Measurements from ENCODE around the gene NOG. TPM values are rescaled to one million over a fixed set of nuclear protein-coding genes. Genes with fewer than 3 reads are reported as not detected.

NOG gene
- total RNA-seq, 4 donors from 2014 or later = 2.7 to 8.4 (median 3.2) TPM; not detected in 1

DNA sequence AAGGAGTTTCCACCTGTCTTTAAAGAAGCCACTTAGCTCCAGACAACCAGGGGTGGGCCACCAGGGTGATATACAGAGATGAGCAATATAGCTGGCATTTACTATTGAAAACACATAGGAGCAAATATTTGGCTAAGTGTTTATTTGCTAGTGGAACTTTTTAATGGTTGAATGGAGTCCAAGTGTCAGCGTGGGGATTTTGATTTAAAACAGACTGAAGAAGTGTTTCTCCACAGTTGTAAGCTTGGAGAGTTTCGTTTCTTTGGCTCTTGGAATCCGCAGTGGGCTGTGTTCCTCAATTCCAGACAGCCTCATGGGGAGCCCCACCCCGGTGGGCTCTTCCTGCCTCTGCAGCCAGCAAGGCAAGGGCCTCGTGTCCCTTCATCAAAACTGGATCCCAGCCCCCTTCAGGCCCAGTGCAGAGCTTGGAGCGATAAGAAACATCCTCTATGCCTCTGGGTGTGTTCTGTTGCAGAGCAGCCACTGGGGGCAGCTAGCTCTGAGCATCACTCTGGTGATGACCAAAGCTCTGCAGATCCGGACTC, 36.1 kb downstream of the NOG start:
- Histone ChIP-seq H3K9me3 (no peaks in the 10 kb centered on the region), H3K4me1 (no peaks in the 10 kb centered on the region), H3K27me3 (peaks cover 19% of the 10 kb centered on the region), H3K36me3 (no peaks in the 10 kb centered on the region), H3K27ac (no peak overlapping the region), H3K4me3 (no peak overlapping the region)
- no peak for TF ChIP-seq EP300 (IDR thresholded peaks at IDR 0.05)
- TF ChIP-seq, protein P1, sequence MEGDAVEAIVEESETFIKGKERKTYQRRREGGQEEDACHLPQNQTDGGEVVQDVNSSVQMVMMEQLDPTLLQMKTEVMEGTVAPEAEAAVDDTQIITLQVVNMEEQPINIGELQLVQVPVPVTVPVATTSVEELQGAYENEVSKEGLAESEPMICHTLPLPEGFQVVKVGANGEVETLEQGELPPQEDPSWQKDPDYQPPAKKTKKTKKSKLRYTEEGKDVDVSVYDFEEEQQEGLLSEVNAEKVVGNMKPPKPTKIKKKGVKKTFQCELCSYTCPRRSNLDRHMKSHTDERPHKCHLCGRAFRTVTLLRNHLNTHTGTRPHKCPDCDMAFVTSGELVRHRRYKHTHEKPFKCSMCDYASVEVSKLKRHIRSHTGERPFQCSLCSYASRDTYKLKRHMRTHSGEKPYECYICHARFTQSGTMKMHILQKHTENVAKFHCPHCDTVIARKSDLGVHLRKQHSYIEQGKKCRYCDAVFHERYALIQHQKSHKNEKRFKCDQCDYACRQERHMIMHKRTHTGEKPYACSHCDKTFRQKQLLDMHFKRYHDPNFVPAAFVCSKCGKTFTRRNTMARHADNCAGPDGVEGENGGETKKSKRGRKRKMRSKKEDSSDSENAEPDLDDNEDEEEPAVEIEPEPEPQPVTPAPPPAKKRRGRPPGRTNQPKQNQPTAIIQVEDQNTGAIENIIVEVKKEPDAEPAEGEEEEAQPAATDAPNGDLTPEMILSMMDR (IDR thresholded peaks at IDR 0.05) = peak in 1 of 4 experiments; percentile 15
- no peak for ATAC-seq
- WGBS, 2 donors (ENCODE audit: low coverage in 1 of 2) = 17 to 21% methylated on average over 2 to 4 of the region's 7 CpGs

DNA sequence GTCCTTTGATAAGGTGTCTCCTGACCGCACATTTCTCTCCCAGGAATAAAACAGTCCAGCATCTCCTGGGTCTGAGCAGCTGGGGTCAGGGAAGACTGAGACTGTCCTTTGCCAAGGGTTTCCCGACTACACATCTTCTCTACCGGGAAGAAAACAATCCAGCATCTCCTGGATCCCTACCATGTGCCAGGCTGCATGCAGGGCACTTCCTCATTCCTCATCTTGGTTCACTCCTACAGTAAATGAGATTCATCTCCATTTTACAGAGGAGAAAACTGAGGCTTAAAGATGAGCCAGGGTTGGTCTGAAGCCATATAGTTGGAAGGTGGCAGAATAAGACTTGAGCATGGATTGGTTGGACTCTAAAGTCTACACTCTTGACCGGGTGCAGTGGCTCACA, 36.7 kb downstream of the NOG start:
- Histone ChIP-seq H3K9me3 (no peaks in the 10 kb centered on the region), H3K27ac (no peak overlapping the region), H3K4me1 (no peaks in the 10 kb centered on the region), H3K36me3 (no peaks in the 10 kb centered on the region), H3K4me3 (no peak overlapping the region), H3K27me3 (peaks cover 20% of the 10 kb centered on the region)
- ATAC-seq = no peak
- TF ChIP-seq, protein P1 (IDR thresholded peaks at IDR 0.05) = no peak
- TF ChIP-seq POLR2A (IDR thresholded peaks at IDR 0.05) (no peak), POLR2AphosphoS5 (IDR thresholded peaks at IDR 0.05) (no peak), EP300 (IDR thresholded peaks at IDR 0.05) (no peak)
- WGBS, 2 donors (ENCODE audit: low coverage in 1 of 2) = 45 to 64% methylated on average over 2 of the region's 4 CpGs

DNA sequence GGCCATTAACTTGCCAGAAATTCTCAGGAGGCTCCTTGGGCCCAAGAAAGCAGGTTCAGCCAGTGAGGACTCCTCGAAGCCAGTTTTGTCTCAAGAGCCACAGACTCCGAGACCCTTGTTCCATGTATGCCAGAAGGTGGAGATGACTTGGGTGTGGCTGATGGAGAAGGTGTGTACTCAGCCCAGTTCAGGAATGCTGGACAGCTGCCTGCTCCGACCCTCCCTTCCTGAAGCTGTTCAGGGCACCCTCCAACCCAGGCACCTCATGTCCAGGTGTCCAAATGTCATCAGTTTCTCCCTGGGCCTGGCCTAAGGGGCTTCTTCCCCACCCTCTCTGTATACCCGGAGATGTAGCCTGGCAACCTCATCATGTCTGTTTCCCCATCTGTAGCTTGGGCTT, 40.2 kb downstream of the NOG start:
- no peak for ATAC-seq
- no peaks in the 10 kb centered on the region for H3K9me3 ChIP-seq
- no peak for TF ChIP-seq POLR2A (IDR thresholded peaks at IDR 0.05)
- TF ChIP-seq EP300 (IDR thresholded peaks at IDR 0.05) = no peak
- TF ChIP-seq POLR2AphosphoS5 (IDR thresholded peaks at IDR 0.05) = no peak
- TF ChIP-seq, protein P1 (IDR thresholded peaks at IDR 0.05) = no peak
- peaks cover 33% of the 10 kb centered on the region for H3K27me3 ChIP-seq
- H3K4me3 ChIP-seq = no peak overlapping the region
- H3K27ac ChIP-seq = no peak overlapping the region
- H3K4me1 ChIP-seq = no peaks in the 10 kb centered on the region
- no peaks in the 10 kb centered on the region for H3K36me3 ChIP-seq
- WGBS, 2 donors (ENCODE audit: low coverage in 1 of 2) = 92 to 100% methylated on average over 2 to 4 of the region's 4 CpGs

DNA sequence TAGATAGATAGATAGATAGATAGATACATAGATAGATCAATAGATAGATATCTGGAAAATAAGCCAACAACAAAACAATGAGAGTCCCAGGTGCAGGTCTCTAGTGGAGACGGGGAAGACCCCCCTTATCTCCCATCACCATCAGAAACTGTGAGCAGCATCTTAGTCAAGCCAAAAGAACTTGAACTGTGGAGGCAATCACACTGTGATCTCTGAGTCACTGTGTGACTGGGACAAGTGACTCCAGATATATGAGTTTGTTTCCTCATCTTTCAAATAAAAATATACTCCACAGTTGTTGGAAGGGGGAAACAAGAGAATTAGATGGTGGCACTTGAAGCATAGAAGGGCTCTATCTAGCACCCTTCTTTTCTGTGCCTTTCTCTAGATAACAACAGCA, 42.1 kb downstream of the NOG start:
- no peaks in the 10 kb centered on the region for H3K9me3 ChIP-seq
- TF ChIP-seq EP300 (IDR thresholded peaks at IDR 0.05) = no peak
- no peak for TF ChIP-seq POLR2AphosphoS5 (IDR thresholded peaks at IDR 0.05)
- TF ChIP-seq, protein P1 (IDR thresholded peaks at IDR 0.05) = no peak
- TF ChIP-seq POLR2A (IDR thresholded peaks at IDR 0.05) = no peak
- peaks cover 49% of the 10 kb centered on the region for H3K27me3 ChIP-seq
- no peak for ATAC-seq
- no peaks in the 10 kb centered on the region for H3K4me1 ChIP-seq
- no peak overlapping the region for H3K27ac ChIP-seq
- WGBS, 2 donors (ENCODE audit: low coverage in 1 of 2) = 71% methylated on average over 1 of the region's 1 CpG; no CpG with 5 or more reads in 1 of the 2 donors
- H3K36me3 ChIP-seq = no peaks in the 10 kb centered on the region
- H3K4me3 ChIP-seq = no peak overlapping the region

DNA sequence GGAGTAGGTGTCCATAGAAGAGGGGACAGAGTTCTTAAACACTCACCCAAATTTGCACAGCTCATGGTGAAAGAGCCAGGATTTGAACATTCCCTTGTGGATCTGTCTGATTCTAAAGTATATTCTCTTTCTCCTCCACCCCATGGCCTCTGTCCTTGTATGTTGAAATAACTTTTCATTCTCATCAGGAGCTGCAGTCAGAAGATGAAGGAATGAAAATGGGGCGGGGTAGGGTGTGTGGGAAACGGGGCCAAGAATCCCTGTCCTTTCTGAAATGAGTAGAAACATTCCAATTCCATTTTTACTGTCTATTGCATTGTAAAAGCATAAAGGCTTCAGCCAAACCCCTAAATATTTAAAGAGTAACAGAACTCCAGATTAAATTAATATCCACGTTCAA, 42.8 kb downstream of the NOG start:
- Histone ChIP-seq H3K4me3 (no peak overlapping the region), H3K4me1 (no peaks in the 10 kb centered on the region), H3K27ac (no peak overlapping the region), H3K27me3 (peaks cover 46% of the 10 kb centered on the region), H3K36me3 (no peaks in the 10 kb centered on the region), H3K9me3 (no peaks in the 10 kb centered on the region)
- 36% methylated on average over 3 of the region's 3 CpGs; no CpG with 5 or more reads in 1 of the 2 donors for WGBS, 2 donors (ENCODE audit: low coverage in 1 of 2)
- TF ChIP-seq EP300 (IDR thresholded peaks at IDR 0.05) = no peak
- no peak for TF ChIP-seq POLR2AphosphoS5 (IDR thresholded peaks at IDR 0.05)
- no peak for TF ChIP-seq POLR2A (IDR thresholded peaks at IDR 0.05)
- TF ChIP-seq, protein P1 (IDR thresholded peaks at IDR 0.05) = no peak
- no peak for ATAC-seq
